Measurements from ENCODE around the gene KRTAP5-10.
"Not testable (repeated sequence)": the region's sequence is repeated elsewhere in the genome, so short reads cannot be mapped to it uniquely, and the experiment has no call there.

KRTAP5-10 gene

GRCh38 chr11:71542879-71543777 lies 22.2 kb upstream of the KRTAP5-10 start:
- no peak for DNase-seq

- DNase-seq: no peak
Measured at GRCh38 chr11:71543866-71544265, 21.5 kb upstream of the KRTAP5-10 start.

GRCh38 chr11:71544525-71545214 lies 20.7 kb upstream of the KRTAP5-10 start:
- DNase-seq: no peak

GRCh38 chr11:71545405-71545966 lies 19.9 kb upstream of the KRTAP5-10 start:
- DNase-seq: no peak

- no peak for DNase-seq
Measured at GRCh38 chr11:71548120-71548519, 17.2 kb upstream of the KRTAP5-10 start, which contains the start of gene KRTAP5-9. TSS of gene KRTAP5-9 (plus strand) at chr11:71548420. CDS start at chr11:71548658, 238 bp downstream.

DNA sequence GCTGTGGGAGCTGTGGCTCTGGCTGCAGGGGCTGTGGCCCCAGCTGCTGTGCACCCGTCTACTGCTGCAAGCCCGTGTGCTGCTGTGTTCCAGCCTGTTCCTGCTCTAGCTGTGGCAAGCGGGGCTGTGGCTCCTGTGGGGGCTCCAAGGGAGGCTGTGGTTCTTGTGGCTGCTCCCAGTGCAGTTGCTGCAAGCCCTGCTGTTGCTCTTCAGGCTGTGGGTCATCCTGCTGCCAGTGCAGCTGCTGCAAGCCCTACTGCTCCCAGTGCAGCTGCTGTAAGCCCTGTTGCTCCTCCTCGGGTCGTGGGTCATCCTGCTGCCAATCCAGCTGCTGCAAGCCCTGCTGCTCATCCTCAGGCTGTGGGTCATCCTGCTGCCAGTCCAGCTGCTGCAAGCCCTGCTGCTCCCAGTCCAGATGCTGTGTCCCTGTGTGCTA lies 16.6 kb upstream of the KRTAP5-10 start:
- DNase-seq: no peak

- DNase-seq: no peak
Measured at GRCh38 chr11:71551711-71552110, 13.7 kb upstream of the KRTAP5-10 start.

DNA sequence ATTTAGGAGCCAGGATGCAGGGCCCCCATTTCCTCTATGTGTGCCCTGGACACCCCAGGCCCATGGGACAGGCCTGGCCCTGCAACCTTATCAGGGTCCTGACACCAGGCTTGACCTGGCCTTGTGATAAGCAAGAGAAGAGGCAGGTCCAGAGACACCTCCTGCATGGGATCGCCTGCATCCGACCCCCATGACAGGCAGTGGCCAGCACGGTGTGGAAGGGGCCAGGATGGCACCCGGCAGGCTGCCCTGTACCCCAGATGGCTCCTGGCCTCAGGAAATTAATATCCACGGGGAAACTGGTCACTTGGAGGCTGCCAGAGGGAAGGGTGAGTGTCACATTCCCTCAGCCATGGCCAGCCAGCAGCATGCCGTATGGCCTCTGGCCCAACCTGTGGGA lies 10.4 kb upstream of the KRTAP5-10 start:
- DNase-seq: no peak

- DNase-seq: no peak
Measured at GRCh38 chr11:71555508-71555907, 9.9 kb upstream of the KRTAP5-10 start.

- no peak for DNase-seq
Measured at GRCh38 chr11:71556018-71556417, 9.3 kb upstream of the KRTAP5-10 start.

GRCh38 chr11:71557257-71557656 lies 8.1 kb upstream of the KRTAP5-10 start:
- DNase-seq: no peak

DNA sequence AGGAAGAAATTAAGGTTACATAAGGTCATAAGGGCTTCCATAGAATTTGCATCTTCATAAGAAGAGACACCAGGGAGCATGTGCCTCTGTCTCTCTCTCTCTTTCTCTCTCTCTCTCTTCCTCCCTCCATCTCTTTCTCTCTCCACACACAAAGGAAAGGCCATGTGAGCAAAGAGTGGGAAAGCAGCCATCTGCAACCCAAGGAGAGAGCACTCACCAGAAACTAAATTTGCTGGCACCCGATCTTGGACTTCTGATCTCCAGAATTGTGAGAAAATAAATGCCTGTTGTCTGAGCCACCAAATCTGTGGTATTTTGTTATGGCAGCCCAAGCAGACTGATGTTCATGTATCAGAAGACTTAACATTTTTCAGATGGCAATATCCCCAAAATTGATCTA lies 6.4 kb upstream of the KRTAP5-10 start:
- DNase-seq: no peak

DNA sequence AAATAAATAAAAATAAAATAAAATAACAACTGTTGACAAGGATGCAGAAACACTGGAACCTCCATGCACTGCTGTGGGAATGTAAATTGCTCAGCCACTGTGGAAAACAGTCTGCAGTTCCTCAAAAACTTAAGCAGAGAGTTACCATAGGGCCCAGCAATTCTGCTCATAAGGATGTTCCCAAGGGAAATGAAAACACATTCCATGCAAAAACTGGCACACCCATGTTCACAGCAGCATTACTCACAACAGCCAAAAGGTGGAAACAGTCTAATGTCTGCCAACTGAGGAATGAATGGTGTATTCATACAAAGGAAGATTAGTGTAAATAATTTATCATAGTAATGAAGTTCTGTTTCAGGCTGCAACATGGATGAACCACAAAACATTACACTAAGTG lies 3.2 kb upstream of the KRTAP5-10 start:
- DNase-seq: no peak

- DNase-seq: no peak
Measured at GRCh38 chr11:71563406-71563805, 2.0 kb upstream of the KRTAP5-10 start.

DNA sequence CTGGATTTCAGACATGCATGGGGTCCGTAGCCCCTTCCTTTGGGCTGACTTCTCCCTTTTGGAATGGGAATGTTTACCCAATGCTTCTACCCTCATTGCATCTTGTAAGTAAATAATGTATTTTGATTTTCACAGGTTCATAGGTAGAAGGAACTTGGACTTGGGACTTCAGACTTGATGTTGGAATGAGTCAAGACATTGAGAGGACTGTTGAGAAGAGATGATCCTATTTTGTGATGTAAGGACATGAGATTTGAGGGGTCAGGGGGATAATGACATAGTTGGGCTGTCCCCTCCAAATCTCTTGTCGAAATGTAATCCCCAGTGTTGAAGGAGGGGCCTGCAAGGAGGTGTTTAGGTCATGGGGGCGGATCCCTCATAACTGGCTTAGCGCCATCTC lies 933 bp upstream of the KRTAP5-10 start:
- DNase-seq: no peak

DNA sequence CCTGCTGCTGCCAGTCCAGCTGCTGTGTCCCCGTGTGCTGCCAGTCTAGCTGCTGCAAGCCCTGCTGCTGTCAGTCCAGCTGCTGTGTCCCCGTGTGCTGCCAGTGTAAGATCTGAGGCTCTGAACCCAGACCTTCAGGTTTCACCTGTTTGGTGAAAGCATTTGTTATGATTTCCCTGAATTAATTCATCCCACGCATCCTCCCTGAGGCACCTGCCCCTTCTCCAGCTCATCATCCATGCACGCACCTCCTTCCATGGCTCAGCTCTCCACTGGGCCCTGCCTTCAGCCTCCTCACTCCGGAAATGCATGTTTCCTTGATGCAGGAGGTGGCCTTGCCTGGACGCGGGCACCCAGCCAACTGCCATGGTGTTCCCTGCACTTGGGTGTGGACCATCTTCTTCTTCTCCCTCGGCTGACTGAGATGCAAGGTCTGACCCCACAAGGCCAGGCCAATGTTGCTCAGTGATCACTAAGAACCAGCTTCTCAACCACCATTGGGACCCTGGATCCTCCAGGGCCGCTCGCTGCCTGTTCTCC lies 788 bp downstream of the KRTAP5-10 start:
- no peak for DNase-seq

DNA sequence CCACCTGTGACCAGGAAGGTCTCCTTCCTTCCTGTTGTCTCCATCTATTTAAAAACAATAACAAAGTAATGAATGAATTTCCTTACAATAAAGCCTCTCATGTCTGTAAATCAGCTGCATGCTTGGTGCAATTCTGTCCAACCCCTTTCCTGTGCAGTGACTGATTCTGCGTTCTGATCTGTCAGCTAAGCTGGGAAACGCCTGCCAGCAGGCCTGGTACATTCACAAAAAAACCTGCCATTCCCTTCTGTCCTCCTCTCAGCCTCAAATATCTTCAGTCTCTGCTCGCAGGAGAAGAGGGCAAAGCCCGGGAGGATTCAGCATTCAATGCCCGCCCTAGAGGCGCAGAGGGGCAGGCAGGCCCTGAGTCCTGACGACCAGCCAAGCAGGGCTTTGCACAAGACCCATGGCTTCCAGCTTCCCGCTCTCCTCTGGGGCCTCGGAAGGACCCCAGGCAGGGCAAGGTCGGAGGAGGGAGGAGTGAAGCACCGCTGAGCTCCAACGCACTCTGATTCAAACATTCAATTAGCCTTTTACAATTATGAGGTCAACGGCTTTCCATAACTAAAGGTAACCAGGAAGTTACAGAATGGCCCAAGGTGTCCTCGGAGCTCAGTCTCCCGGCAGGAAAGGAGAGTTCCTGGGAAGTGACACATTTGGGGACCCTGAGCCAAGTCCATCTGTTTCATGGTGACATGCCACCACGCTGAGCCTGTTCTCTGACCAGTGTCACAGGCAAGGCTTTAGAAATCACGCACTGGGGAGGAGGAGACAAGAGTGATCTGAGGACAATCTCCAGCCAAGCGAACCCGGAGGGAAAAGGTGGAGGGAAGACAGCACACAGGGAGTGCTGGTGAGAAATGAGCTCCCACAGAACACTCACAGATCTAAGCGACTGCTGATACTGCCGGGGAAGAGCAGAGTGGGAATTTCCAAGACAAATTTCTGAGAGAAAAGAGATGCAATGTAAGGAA lies 1.6 kb downstream of the KRTAP5-10 start:
- DNase-seq: not testable (repeated sequence)

DNA sequence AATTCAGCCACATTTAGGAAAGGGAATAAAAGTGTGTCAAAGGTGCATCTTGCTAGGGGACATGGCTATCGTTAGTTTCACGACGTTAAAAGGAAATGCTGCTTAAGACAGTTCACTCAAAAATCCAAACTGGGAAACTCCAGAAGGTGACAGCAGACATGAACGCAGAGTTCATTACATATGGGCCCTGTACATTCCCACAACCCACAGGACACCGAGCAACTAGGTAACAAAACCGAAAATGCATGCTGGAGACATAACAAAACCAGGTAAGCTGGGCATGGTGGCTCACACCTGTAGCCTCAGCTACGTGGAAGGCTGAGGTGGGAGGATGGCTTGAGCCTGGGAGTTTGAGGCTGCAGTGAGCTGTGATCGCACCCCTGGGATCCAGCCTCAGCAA lies 2.3 kb downstream of the KRTAP5-10 start:
- not testable (repeated sequence) for DNase-seq

GRCh38 chr11:71568704-71569349 lies 3.5 kb downstream of the KRTAP5-10 start:
- no peak for DNase-seq

DNA sequence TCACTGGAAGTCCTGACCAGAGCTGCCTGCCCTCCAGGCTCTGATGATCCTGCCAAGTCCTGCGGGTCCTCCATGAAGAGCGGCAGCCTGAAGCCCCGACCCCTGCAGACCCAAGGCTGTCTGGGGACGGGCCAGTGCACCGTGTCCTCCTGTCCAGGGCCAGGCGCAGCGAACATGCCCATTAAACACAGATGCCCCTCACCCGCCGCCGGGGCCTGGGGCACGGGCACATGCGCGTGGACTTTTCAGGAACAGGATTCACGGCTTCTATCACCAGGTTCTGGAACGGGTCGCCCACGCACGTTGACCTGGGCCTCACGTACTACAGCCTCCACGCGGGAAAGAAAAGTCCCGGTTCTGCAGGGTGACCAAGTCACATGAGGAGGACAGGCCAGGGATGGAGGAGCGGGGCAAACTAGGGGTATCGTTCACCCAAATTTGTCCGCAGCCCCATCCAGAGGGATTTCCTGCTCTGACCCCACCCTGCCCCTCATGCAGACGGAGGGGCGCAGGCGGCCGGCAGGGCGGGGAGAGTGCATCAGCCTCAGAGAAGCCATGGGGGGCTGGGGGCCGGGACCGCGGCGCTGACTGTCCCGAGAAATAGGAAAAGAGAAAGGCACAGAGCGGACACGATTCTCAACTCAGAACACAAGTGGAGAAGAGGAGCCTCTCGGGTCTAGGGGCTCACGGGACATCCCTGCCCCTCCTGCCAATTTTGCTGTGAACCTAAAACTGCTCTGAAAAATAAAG lies 5.9 kb downstream of the KRTAP5-10 start:
- DNase-seq: not testable (repeated sequence)

GRCh38 chr11:71572811-71573210 lies 7.4 kb downstream of the KRTAP5-10 start:
- DNase-seq: no peak

Data from NCI-H2107 (cell line).